Left colon (tissue), 2 donors: ENCODE data around the gene CPNE2. TPM values are rescaled to one million over a fixed set of nuclear protein-coding genes. Genes with fewer than 3 reads are reported as not detected.
"Not testable (repeated sequence)": the region's sequence is repeated elsewhere in the genome, so short reads cannot be mapped to it uniquely, and the experiment has no call there.

ENCODE experiments used
- ATAC-seq: fragments of 200-7000 bp; cut with Tn5 transposase; one replicate; pipeline ENCODE4 v1.9.1; 2020; ENCODE audit warnings: mild to moderate bottlenecking, moderate library complexity
- DNase-seq, 2 donors: peaks; one replicate each; pipeline ENCODE4 v3.0.0-alpha.2; 2020
- intact Hi-C, 2 donors: fragments of 100-400 bp; cut with DNase I in 1 of 2; cut with micrococcal nuclease in 1 of 2; formaldehyde crosslinking; loops; one replicate each; pipeline versions ENCODE4 v1.11.2 to v1.14.0; 2022; cut with DNase I, micrococcal nuclease
- long read RNA-seq: library from polyadenylated mRNA; unstranded; transcript quantifications from one replicate; pipeline ENCODE4 v2.0.0, GENCODE V29; 2021
- total RNA-seq, 2 donors: library from RNA; stranded (reverse); fragmentation: NEBNext Ultra II Directional; extraction: Animal tissue kit (Norgen Biotek cat#: 25700); gene quantifications; one replicate each; pipeline ENCODE4 v1.2.1, GENCODE V29; 2021
- donor health status: DM: no; HTN: no; CAD: no.
- donor health status: DM: yes; HTN: yes; CAD: no.

The CPNE2 gene
- total RNA-seq = 10 to 100 TPM; 73.2 to 91.0 TPM
- long read RNA-seq, transcript CPNE2-204 (15 exons, 1,976 nt) = minor isoform, 10 of 175 reads
- long read RNA-seq, transcript CPNE2-209 (2 exons, 901 nt) = minor isoform, 9 of 175 reads
- long read RNA-seq, transcript CPNE2-201 (16 exons, 2,645 nt) = major isoform, 126 of 175 reads
- long read RNA-seq, partial matches to known transcripts = 12 of 175 reads
- long read RNA-seq, other reads (novel, unspliced or antisense) = 18 of 175 reads

DNA sequence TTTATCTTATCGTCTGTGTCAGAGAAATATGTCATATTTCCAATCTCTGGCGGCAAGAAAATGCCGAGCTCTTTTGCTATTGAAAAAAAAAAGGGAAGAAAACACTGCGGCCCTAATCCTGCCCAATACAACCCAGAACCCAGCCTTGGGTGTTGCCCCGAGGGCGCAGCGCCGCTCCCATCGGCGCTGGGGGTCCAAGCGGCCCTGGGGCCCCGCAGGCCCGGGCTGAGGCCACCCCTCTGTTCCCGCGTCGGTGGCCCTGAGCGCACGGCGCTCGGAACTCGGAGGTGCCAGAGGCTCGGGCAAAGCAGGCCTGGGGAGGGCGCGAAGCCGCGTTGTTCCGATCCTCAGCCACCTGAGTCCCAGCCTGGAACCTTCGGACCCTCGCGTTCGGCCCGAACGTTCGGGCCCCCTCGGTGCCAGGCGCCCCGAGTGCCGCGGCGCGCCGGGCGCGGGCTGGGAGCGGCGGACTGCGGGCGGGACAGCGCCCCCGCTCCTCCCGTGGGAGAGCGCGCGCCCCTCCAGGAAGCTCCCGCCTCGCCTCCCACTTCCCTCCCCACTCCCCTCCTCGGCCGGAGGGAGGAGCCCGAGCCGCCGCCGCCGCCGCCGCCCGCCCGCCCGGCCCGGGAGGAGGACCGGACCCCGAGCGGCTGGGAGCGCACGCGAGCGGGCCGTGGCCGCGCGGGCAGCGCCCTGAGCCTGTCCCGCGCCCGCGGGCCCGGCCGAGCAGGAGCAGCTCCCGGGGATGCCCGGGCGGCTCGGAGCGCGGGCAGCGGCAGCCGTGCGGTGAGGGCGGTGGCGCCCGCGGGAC, at the start of gene CPNE2:
Gene CPNE2, plus strand, starts transcription at position 609 of the 811 bp plus-strand sequence. CDS start 18,160 bp downstream, outside the sequence.
- DNase-seq (peak; percentile 71 to 72), ATAC-seq (peak; percentile 68)
- intact Hi-C loops = loop anchor here in 1 of 2 donors (5.0 kb wide), 1 partner anchor 155 kb away; the partner anchor contains the start of gene ARL2BP

DNA sequence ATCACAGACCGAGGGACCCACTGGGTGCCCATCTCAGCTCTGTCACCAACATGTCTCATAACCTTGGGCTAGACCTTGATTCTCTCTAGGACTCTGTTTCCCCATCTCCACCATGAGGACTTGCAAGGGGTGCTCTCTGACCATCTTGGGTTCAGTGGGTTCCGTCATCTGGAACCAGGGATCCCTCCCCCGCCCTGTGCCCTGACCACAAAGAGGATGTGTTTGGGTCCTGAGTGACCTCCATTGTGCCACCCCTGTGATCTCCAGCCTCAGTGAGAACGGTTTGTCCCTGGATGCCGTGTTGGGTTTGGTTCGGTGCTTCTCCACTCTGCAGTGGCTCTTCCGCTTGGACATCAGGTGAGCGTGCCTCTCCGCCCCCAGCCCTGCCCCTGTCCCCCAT, 49.1 kb upstream of the CPNE2 start:
- DNase-seq (no peak), ATAC-seq (no peak)
- intact Hi-C loops = loop anchor here in 1 of 2 donors (10.0 kb wide), 1 partner anchor 178 kb away; the partner anchor contains the start of gene SLC12A3

- no peak for DNase-seq
- ATAC-seq = no peak
- intact Hi-C loops = loop anchor here in 1 of 2 donors (10.0 kb wide), 1 partner anchor 180 kb away; the partner anchor contains the start of gene SLC12A3
Observed at GRCh38 chr16:57044931-57045693, 47.3 kb upstream of the CPNE2 start.

DNA sequence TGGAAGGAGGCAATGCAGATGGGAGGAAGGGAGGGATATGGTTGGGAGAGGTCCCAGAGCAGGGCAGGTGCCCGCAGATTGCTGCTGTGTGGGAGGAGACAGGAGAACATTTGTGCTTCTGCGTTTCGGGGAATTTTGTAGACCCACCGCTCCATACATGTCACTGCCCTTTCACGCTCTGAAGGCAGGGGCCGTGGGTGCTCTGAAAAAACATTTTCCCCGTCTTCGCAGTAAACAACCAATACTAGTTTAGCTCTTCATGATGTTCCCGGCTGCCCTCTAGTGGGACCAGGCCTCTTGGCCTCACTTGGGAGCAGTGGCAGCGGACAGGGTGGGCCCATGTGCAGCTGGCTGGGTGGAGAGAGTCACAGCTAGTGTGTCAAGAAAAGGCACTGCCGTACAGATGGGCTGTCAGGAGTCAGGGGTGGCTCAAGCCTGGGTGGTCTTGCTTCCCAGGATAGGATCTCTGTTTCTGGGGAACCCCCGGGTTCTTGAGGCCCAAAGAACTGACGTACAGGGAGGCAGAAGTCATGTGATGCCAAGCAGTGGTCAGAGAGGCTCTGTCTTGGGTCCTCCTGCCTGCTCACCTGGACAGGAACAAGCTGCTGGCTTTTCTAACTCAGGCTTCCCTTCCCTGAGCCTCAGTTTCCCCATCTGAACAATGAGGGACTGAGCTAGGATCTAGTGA, 46.5 kb upstream of the CPNE2 start:
- ATAC-seq = peak; percentile 46
- intact Hi-C loops = loop anchor here in 1 of 2 donors (10.0 kb wide), 1 partner anchor 181 kb away; the partner anchor contains the start of gene SLC12A3
- peak; percentile 47 to 72 for DNase-seq

DNA sequence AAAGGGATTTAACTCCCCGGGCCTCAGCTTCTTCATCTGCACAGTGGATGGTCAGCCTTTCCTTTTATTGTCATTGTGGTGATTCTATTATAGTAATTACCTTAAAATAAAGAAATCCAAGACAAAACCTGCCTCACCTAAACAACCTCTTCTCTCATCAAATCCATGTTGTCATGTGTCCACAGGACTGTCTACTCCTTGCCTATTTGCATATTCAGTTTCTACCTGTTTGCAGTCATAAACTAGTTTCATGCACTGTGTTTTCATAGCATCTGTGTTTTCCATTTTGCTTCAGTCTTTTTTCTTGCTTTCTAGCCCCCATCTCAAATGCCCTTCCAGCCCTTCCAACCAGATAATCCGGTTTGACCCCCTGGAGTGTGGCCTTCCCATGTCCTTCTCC, 44.3 kb upstream of the CPNE2 start:
- intact Hi-C loops = loop anchor here in 1 of 2 donors (10.0 kb wide), 1 partner anchor 183 kb away; the partner anchor contains the start of gene SLC12A3
- no peak for DNase-seq
- no peak for ATAC-seq

DNA sequence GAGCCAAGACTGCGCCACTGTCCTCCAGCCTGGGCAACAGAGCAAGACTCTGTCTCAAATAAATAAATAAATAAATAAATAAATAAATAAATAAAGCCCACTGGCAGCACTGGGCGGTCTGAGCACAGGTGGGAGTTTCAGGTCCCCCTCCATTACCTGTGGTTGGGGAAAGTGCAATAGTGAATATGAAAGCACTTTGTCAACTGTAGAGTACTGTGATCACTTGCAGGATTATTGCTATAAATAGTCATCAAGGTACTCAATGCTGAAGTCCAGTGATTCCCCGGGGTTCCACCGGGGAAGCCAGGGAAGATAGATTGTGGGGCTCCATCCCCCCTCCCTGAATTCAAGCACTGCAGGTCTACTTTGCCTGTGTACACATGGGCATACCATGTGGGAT, 42.7 kb upstream of the CPNE2 start:
- intact Hi-C loops = loop anchor here in 1 of 2 donors (10.0 kb wide), 1 partner anchor 185 kb away; the partner anchor contains the start of gene SLC12A3
- no peak for ATAC-seq

DNA sequence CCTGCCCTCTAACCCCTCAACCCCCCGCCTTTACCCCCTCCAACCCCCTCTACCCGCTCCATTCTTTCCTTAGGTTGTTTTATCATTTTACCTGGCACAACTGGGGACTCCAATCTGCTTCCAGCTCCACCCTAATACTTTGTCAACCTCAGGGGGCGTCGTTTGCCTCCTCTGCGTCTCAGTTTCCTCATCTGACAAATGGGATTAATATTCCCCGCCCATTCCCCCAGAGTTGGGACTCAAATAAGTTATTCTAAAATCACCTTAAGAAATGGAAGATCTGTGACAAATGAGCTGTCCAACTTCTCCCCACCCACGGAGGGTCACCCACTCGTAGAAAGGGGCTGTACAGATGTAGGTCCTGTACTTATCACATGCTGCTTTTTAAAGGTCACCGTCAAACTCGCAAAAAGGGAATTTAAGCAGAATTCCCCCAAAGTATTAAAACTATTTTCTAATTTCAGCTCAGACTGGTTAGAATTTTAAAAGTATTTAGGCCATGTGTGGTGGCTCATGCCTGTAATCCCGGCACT, 40.6 kb upstream of the CPNE2 start:
- DNase-seq (no peak), ATAC-seq (no peak)
- intact Hi-C loops = no loop called here

More for the DNA sequence above, 42.7 kb upstream of the CPNE2 start:
- no peak for DNase-seq

DNA sequence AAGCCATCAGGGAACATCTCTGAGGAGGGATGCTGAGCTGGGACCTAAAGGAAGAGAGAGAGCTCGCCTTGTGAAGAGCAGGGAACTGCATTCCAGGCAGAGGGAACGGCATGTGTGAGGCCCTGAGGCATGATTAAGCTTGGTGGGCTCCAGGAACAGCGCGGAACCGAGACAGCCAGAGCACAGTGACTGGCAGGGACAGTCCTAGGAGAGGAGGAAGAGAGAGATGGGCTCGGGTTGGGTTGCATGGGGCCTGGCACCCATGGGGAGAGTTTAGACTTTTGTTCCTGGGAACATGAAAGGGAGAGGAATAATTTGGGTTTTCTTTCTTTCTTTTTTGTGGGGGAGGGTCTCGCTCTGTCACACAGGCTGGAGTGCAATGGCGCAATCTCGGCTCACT, 39.2 kb upstream of the CPNE2 start:
- ATAC-seq = no peak
- DNase-seq = no peak
- intact Hi-C loops = no loop called here

DNA sequence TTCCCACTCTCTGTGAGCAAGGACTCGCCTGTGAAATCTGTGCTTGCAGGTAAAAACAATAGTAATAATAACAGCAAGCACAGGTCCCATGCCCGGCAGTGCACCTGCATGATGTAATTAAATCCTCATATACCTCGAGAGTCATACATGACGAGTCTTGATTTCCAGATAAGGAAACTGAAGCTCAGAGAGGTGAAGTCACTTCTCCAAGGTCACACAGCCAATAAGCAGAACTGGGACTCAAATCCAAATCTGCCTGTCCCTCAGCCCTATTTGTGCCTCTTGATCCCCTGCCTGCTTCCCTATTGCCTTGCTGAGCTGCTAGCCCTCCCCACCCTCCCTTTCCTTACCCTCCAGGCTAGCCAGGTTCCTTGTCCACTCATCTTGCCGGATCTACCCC, 38.0 kb upstream of the CPNE2 start:
- intact Hi-C loops = no loop called here
- DNase-seq (no peak), ATAC-seq (no peak)

- no peak for DNase-seq
- intact Hi-C loops = no loop called here
- ATAC-seq = no peak
Observed at GRCh38 chr16:57054771-57055170, 37.6 kb upstream of the CPNE2 start.

- no peak for ATAC-seq
- intact Hi-C loops = no loop called here
- no peak for DNase-seq
Observed at GRCh38 chr16:57055671-57056070, 36.7 kb upstream of the CPNE2 start.

DNA sequence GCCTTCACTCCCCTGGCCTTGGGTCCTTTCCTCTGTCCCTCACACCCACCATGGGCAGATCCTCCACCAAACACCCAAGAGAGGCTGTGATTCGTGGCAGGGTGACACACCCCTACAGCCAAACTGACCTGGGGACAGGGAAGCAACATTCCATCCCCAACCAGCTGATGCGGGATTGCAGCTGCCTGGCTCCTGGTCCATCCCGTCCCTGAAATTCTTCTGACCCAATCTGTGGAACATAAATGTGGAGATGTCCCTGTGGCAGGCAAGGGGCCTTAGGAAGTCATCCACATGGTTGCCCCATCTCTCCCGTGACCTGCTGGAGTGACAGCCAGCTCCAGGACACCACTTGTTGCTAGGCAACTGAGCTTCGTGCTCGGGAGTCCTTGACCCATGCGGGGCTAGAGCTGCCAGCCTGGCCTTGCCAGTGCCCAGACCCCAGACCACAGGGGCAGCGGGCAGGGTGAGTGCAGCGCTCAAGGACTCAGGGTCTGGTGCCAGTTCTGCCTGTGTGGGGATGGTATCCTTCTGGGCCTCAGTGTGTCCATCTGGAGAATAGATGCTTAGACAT, 34.0 kb upstream of the CPNE2 start:
- intact Hi-C loops = no loop called here
- ATAC-seq = no peak
- DNase-seq = no peak

DNA sequence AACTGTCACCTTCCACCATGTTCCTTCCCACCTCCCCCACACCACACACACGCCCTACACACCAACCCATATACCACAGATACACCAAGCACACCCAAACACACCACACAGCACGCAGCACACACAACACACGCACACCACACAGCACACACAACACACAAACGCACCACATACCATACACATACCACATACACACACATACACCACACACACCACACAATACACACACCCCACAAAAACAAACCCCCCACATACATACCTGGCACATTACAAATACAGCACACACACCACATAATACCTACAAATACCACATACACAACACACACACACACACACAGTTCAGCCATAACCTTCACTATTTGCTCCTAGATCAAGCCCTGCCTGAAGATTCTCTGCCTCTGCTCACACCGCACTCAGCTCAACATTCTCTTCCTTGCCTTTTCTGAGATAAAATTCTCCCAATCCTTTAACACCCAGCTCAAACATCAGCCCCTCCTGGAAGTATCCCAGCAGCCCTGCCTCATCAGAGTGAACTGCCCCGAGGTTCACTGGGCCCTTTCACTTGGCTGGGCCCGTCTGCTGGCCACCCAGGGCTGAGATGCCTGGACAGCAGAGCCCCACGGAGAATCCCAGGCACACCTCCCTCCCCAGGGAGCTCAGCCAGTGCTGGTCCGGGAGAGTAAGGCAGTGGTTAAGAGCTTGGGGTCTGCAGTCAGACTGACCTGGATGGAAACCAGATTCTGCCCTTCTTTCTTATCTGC, 31.9 kb upstream of the CPNE2 start:
- intact Hi-C loops = no loop called here
- ATAC-seq (no peak), DNase-seq (no peak)

GRCh38 chr16:57061084-57061905, 31.1 kb upstream of the CPNE2 start:
- peak; percentile 28 for ATAC-seq
- peak in 1 of 2 donors; percentile 49 for DNase-seq
- intact Hi-C loops = no loop called here

- intact Hi-C loops = no loop called here
- ATAC-seq (no peak), DNase-seq (no peak)
Observed at GRCh38 chr16:57062329-57062728, 30.1 kb upstream of the CPNE2 start.

GRCh38 chr16:57063189-57063588, 29.2 kb upstream of the CPNE2 start:
- DNase-seq, intact Hi-C loops, ATAC-seq: not testable (repeated sequence)
